Sigmoid colon (tissue), 7 donors: ENCODE data around the gene FMO2. TPM values are rescaled to one million over a fixed set of nuclear protein-coding genes. Genes with fewer than 3 reads are reported as not detected.

ENCODE experiments used
- DNase-seq: peaks from one replicate; pipeline ENCODE4 v3.0.0-alpha.2; 2019
- H3K27ac ChIP-seq, 4 donors: fragments of 200-600 bp; sonication (generic); one replicate each; pipeline ENCODE4 v1.5.1; 2016 to 2019; ENCODE audit warnings: mild to moderate bottlenecking in 1 of 4
- H3K27me3 ChIP-seq, 3 donors: fragments of 200-600 bp; sonication (generic); one replicate each; pipeline ENCODE4 v1.5.1; 2019; ENCODE audit warnings: mild to moderate bottlenecking in 1 of 3
- H3K36me3 ChIP-seq, 4 donors: fragments of 200-600 bp; sonication (generic); one replicate each; pipeline ENCODE4 v1.5.1; 2016 to 2019
- H3K4me1 ChIP-seq, 4 donors: fragments of 200-600 bp; sonication (generic); one replicate each; pipeline ENCODE4 v1.5.1; 2017 to 2019
- H3K4me3 ChIP-seq, 4 donors: fragments of 200-600 bp; sonication (generic); one replicate each; pipeline ENCODE4 v1.5.1; 2017 to 2019; ENCODE audit warnings: mild to moderate bottlenecking in 2 of 4, moderate library complexity in 1 of 4
- H3K9me3 ChIP-seq, 4 donors: fragments of 200-600 bp in 3 of 4; sonication (generic) in 3 of 4; one replicate each; pipeline versions ENCODE4 v1.5.1 to v1.6.1; 2013 to 2019
- CTCF ChIP-seq, 4 experiments: fragments of 450-650 bp in 3 of 4; fragments of 200-600 bp in 1 of 4; IDR thresholded peaks; one replicate each; pipeline ENCODE4 v1.5.1; 2016 to 2019; ENCODE audit warnings: antibody characterized with exemption in 4 of 4, mild to moderate bottlenecking in 3 of 4, moderate library complexity in 2 of 4
- EP300 ChIP-seq, 4 donors: sonication (generic); formaldehyde crosslinking; IDR thresholded peaks; one replicate each; pipeline ENCODE4 v1.6.1; 2017; ENCODE audit warnings: antibody characterized with exemption in 4 of 4
- POLR2A ChIP-seq, 2 donors: fragments of 450-650 bp; IDR thresholded peaks; one replicate each; pipeline ENCODE4 v1.6.1; 2016; ENCODE audit warnings: antibody characterized with exemption in 2 of 2, mild to moderate bottlenecking in 2 of 2, moderate library complexity in 2 of 2
- POLR2AphosphoS5 ChIP-seq, 4 donors: sonication (generic); formaldehyde crosslinking; IDR thresholded peaks; one replicate each; pipeline ENCODE4 v1.6.1; 2017; ENCODE audit warnings: antibody characterized with exemption in 4 of 4
- WGBS, 2 donors: extraction: QIAGEN DNeasy Blood & Tissue Kit; methylation state at CpG; one replicate each; pipeline ENCODE4 v1.1.7; 2013; 5-methylcytosine and 5-hydroxymethylcytosine counted together
- intact Hi-C: fragments of 100-400 bp; cut with DNase I; formaldehyde crosslinking; loops from one replicate; pipeline ENCODE4 v1.15.1; 2023
- polyA plus RNA-seq, 3 donors: library from polyadenylated mRNA; stranded (reverse); fragments of 200-250 nt; gene quantifications; one replicate each; pipeline ENCODE4 v1.2.3, GENCODE V29; 2013
- total RNA-seq, 4 donors: library from RNA; depleted of rRNA; stranded (reverse); fragments of >200 nt; gene quantifications; one replicate each; pipeline ENCODE4 v1.1.0, GENCODE V29; 2016
- donor health status: healthy with polysubstance abuse.
- donor health status: Bipolar disorder and iron deficiency.
- donor health status: healthy.

Gene FMO2
- total and polyA plus RNA-seq, 7 donors, result 0.23 to 35.1 (median 4.2) TPM

GRCh38 chr1:171251042-171251951, 66.2 kb downstream of the FMO2 start:
- Histone ChIP-seq H3K4me1 (peaks cover 0 to 8% (median 0%) of the 10 kb centered on the region in 4 donors), H3K4me3 (peak overlapping the region; percentile 19 to 49 (median 41)), H3K27me3 (peaks cover 0 to 29% (median 26%) of the 10 kb centered on the region in 3 donors), H3K9me3 (no peaks in the 10 kb centered on the region), H3K27ac (no peak overlapping the region), H3K36me3 (no peaks in the 10 kb centered on the region)
- WGBS, 2 donors, result 1 to 4% methylated on average over 34 of the region's 34 CpGs
- intact Hi-C loops, result no loop called here
- no peak for DNase-seq
- TF ChIP-seq POLR2A (IDR thresholded peaks at IDR 0.05) (no peak), CTCF (IDR thresholded peaks at IDR 0.05) (no peak), EP300 (IDR thresholded peaks at IDR 0.05) (no peak), POLR2AphosphoS5 (IDR thresholded peaks at IDR 0.05) (no peak)

- H3K4me3 ChIP-seq, result peak overlapping the region in 2 of 4 donors; percentile 47 to 49
- no peaks in the 10 kb centered on the region for H3K36me3 ChIP-seq
- 30 to 40% methylated on average over 6 of the region's 6 CpGs for WGBS, 2 donors
- no peak for TF ChIP-seq POLR2AphosphoS5 (IDR thresholded peaks at IDR 0.05)
- TF ChIP-seq EP300 (IDR thresholded peaks at IDR 0.05), result no peak
- no peak for TF ChIP-seq CTCF (IDR thresholded peaks at IDR 0.05)
- no peak for TF ChIP-seq POLR2A (IDR thresholded peaks at IDR 0.05)
- peaks cover 0 to 29% (median 26%) of the 10 kb centered on the region in 3 donors for H3K27me3 ChIP-seq
- DNase-seq, result no peak
- intact Hi-C loops, result no loop called here
- H3K9me3 ChIP-seq, result no peaks in the 10 kb centered on the region
- no peak overlapping the region for H3K27ac ChIP-seq
- peaks cover 0 to 8% (median 0%) of the 10 kb centered on the region in 4 donors for H3K4me1 ChIP-seq
Observed at GRCh38 chr1:171251952-171252300, 66.8 kb downstream of the FMO2 start.

- H3K27ac ChIP-seq, result no peak overlapping the region
- H3K4me3 ChIP-seq, result no peak overlapping the region
- DNase-seq, result no peak
- 48 to 68% methylated on average over 5 of the region's 5 CpGs for WGBS, 2 donors
- peaks cover 0 to 29% (median 26%) of the 10 kb centered on the region in 3 donors for H3K27me3 ChIP-seq
- no peaks in the 10 kb centered on the region for H3K9me3 ChIP-seq
- H3K4me1 ChIP-seq, result peaks cover 0 to 8% (median 0%) of the 10 kb centered on the region in 4 donors
- H3K36me3 ChIP-seq, result no peaks in the 10 kb centered on the region
- no peak for TF ChIP-seq POLR2A (IDR thresholded peaks at IDR 0.05)
- no peak for TF ChIP-seq CTCF (IDR thresholded peaks at IDR 0.05)
- TF ChIP-seq EP300 (IDR thresholded peaks at IDR 0.05), result no peak
- no peak for TF ChIP-seq POLR2AphosphoS5 (IDR thresholded peaks at IDR 0.05)
- intact Hi-C loops, result no loop called here
Observed at GRCh38 chr1:171252482-171252881, 67.4 kb downstream of the FMO2 start.

GRCh38 chr1:171254859-171255258, 69.8 kb downstream of the FMO2 start:
- Histone ChIP-seq H3K27me3 (peaks cover 0 to 29% (median 26%) of the 10 kb centered on the region in 3 donors), H3K4me3 (no peak overlapping the region), H3K9me3 (no peaks in the 10 kb centered on the region), H3K27ac (no peak overlapping the region), H3K4me1 (peaks cover 0 to 8% (median 0%) of the 10 kb centered on the region in 4 donors), H3K36me3 (no peaks in the 10 kb centered on the region)
- intact Hi-C loops, result no loop called here
- WGBS, 2 donors, result 62 to 74% methylated on average over 4 of the region's 4 CpGs
- TF ChIP-seq POLR2AphosphoS5 (IDR thresholded peaks at IDR 0.05) (no peak), POLR2A (IDR thresholded peaks at IDR 0.05) (no peak), CTCF (IDR thresholded peaks at IDR 0.05) (no peak)
- no peak for DNase-seq
